IMR-90 (cell line): ENCODE data around the gene GYS1. TPM values are rescaled to one million over a fixed set of nuclear protein-coding genes. Genes with fewer than 3 reads are reported as not detected.
A peak's percentile ranks its signal among the peaks of the same experiment; 100 is the strongest.

Experiments
- ATAC-seq: fragments of 200-7000 bp; cut with Tn5 transposase; 2 replicates; pipeline ENCODE4 v1.9.1; 2020; ENCODE audit warnings: low read depth, mild to moderate bottlenecking, moderate library complexity
- BruUV-seq: library from RNA; stranded (reverse); fragments of 400-500 nt; replicated peaks from 2 replicates; lab custom pipeline; 2021; lab: Mats Ljungman, UMichigan
- CTCF ChIA-PET: fragments of 300-600 bp; formaldehyde crosslinking; extraction: SDS; loops from one replicate; lab custom pipeline; 2021; ENCODE audit warnings: antibody characterized with exemption; lab: Yijun Ruan, JAX
- POLR2A ChIA-PET: fragments of 300-600 bp; sonication (Branson Sonifier 250); formaldehyde crosslinking; loops from one replicate; lab custom pipeline; 2022; ENCODE audit warnings: antibody characterized with exemption; ENCODE audit not compliant: unreplicated experiment; lab: Charles Lee
- DNase-seq: peaks from one replicate; pipeline ENCODE4 v3.0.0; 2013
- H2AFZ ChIP-seq: replicated peaks from 2 replicates; pipeline ENCODE3; 2013; ENCODE audit warnings: low read length, mild to moderate bottlenecking; ENCODE audit not compliant: poor library complexity
- H2AK5ac ChIP-seq: 2 replicates; pipeline ENCODE4 v1.6.1; 2013; ENCODE audit warnings: low read depth, low read length, inconsistent platforms
- H2AK9ac ChIP-seq: replicated peaks from 2 replicates; pipeline ENCODE3; 2013; ENCODE audit warnings: mild to moderate bottlenecking, low read depth, low read length, moderate library complexity; ENCODE audit not compliant: poor library complexity
- H2BK120ac ChIP-seq: 2 replicates; pipeline ENCODE4 v1.6.1; 2013; ENCODE audit warnings: low read depth, low read length, inconsistent platforms
- H2BK15ac ChIP-seq: 3 replicates; pipeline ENCODE4 v1.6.1; 2013; ENCODE audit warnings: low read depth, low read length, inconsistent platforms
- H2BK20ac ChIP-seq: 2 replicates; pipeline ENCODE4 v1.6.1; 2013; ENCODE audit warnings: low read depth, mild to moderate bottlenecking, inconsistent platforms, low read length, moderate library complexity
- H2BK5ac ChIP-seq: 2 replicates; pipeline ENCODE4 v1.6.1; 2013; ENCODE audit warnings: mild to moderate bottlenecking, low read depth, low read length, inconsistent platforms; ENCODE audit not compliant: poor library complexity, severe bottlenecking
- H3K14ac ChIP-seq: replicated peaks from 2 replicates; pipeline ENCODE4 v1.6.1; 2013; ENCODE audit warnings: low read depth, low read length, inconsistent platforms
- H3K18ac ChIP-seq: 2 replicates; pipeline ENCODE4 v1.6.1; 2013; ENCODE audit warnings: low read depth, low read length, control low read depth
- H3K23ac ChIP-seq: 2 replicates; pipeline ENCODE4 v1.6.1; 2013; ENCODE audit warnings: low read depth, low read length, inconsistent platforms
- H3K27ac ChIP-seq: 2 replicates; pipeline ENCODE4 v1.5.1; 2013; ENCODE audit warnings: mild to moderate bottlenecking, control low read depth, low read length; ENCODE audit not compliant: insufficient read depth
- H3K27me3 ChIP-seq: 2 replicates; pipeline ENCODE4 v1.6.1; 2013; ENCODE audit warnings: low read length; ENCODE audit not compliant: control insufficient read depth, insufficient read depth
- H3K36me3 ChIP-seq: 2 replicates; pipeline ENCODE4 v1.6.1; 2013; ENCODE audit warnings: low read length, mixed read lengths; ENCODE audit not compliant: control insufficient read depth, insufficient read depth
- H3K4ac ChIP-seq: 2 replicates; pipeline ENCODE4 v1.6.1; 2013; ENCODE audit warnings: low read depth, low read length, inconsistent platforms
- H3K4me1 ChIP-seq: 2 replicates; pipeline ENCODE4 v1.6.1; 2013; ENCODE audit warnings: low read length, mixed read lengths; ENCODE audit not compliant: control insufficient read depth, insufficient read depth
- H3K4me2 ChIP-seq: 2 replicates; pipeline ENCODE4 v1.6.1; 2013; ENCODE audit warnings: low read depth, mild to moderate bottlenecking, control low read depth, low read length, moderate library complexity
- H3K4me3 ChIP-seq: 2 replicates; pipeline ENCODE4 v1.5.1; 2013; ENCODE audit warnings: low read depth, mild to moderate bottlenecking, control low read depth, low read length, moderate library complexity; ENCODE audit not compliant: insufficient read depth
- H3K56ac ChIP-seq: 2 replicates; pipeline ENCODE4 v1.6.1; 2013; ENCODE audit warnings: low read length, inconsistent platforms; ENCODE audit not compliant: insufficient read depth; ENCODE audit errors: extremely low read depth
- H3K79me1 ChIP-seq, 2 experiments: 2 replicates each; pipeline ENCODE4 v1.6.1; 2013; ENCODE audit warnings: low read length in 2 of 2, inconsistent platforms in 1 of 2, low read depth in 1 of 2
- H3K9ac ChIP-seq: 2 replicates; pipeline ENCODE4 v1.6.1; 2013; ENCODE audit warnings: low read depth, low read length, control low read depth
- H3K9me1 ChIP-seq: 2 replicates; pipeline ENCODE4 v1.6.1; 2013; ENCODE audit warnings: low read length, inconsistent platforms; ENCODE audit not compliant: insufficient read depth
- H3K9me3 ChIP-seq: 2 replicates; pipeline ENCODE4 v1.6.1; 2013; ENCODE audit warnings: low read length; ENCODE audit not compliant: control insufficient read depth, insufficient read depth
- H4K20me1 ChIP-seq: 2 replicates; pipeline ENCODE4 v1.6.1; 2013; ENCODE audit warnings: low read length, inconsistent platforms; ENCODE audit not compliant: insufficient read depth
- H4K5ac ChIP-seq: 2 replicates; pipeline ENCODE4 v1.6.1; 2013; ENCODE audit warnings: mild to moderate bottlenecking, low read depth, low read length, control low read depth
- H4K8ac ChIP-seq, 2 experiments: 2 replicates each; pipeline ENCODE4 v1.6.1; 2013; ENCODE audit warnings: low read depth in 2 of 2, low read length in 2 of 2, control low read depth in 1 of 2, inconsistent platforms in 1 of 2
- H4K91ac ChIP-seq: 2 replicates; pipeline ENCODE4 v1.6.1; 2013; ENCODE audit warnings: low read depth, low read length, inconsistent platforms; ENCODE audit not compliant: insufficient read depth
- BHLHE40 ChIP-seq: fragments of 150-350 bp; IDR thresholded peaks from 2 replicates; pipeline ENCODE4 v1.6.1; 2016; ENCODE audit warnings: mild to moderate bottlenecking, low read depth, low read length
- CEBPB ChIP-seq: IDR thresholded peaks from 2 replicates; pipeline ENCODE4 v1.6.1; 2012; ENCODE audit warnings: low read depth, low read length, improper control_type of control experiment
- CHD1 ChIP-seq: IDR thresholded peaks from 2 replicates; pipeline ENCODE4 v1.6.1; 2012; ENCODE audit warnings: low read depth, low read length, improper control_type of control experiment
- ELK1 ChIP-seq: fragments of 150-350 bp; IDR thresholded peaks from 2 replicates; pipeline ENCODE4 v1.6.1; 2016; ENCODE audit warnings: low read depth, mild to moderate bottlenecking, low read length, moderate library complexity, borderline replicate concordance
- FOS ChIP-seq: fragments of 150-350 bp; IDR thresholded peaks from 2 replicates; pipeline ENCODE4 v1.6.1; 2016; ENCODE audit warnings: low read depth, low read length
- MAFK ChIP-seq: IDR thresholded peaks from 2 replicates; pipeline ENCODE4 v1.6.1; 2012; ENCODE audit warnings: low read depth, low read length, improper control_type of control experiment
- MAZ ChIP-seq: IDR thresholded peaks from 2 replicates; pipeline ENCODE4 v1.6.1; 2012; ENCODE audit warnings: low read depth, mild to moderate bottlenecking, low read length, improper control_type of control experiment, moderate library complexity, borderline replicate concordance
- MXI1 ChIP-seq: IDR thresholded peaks from 2 replicates; pipeline ENCODE4 v1.6.1; 2012; ENCODE audit warnings: low read depth, mild to moderate bottlenecking, low read length, moderate library complexity, borderline replicate concordance
- NFE2L2 ChIP-seq: fragments of 150-350 bp; IDR thresholded peaks from 2 replicates; pipeline ENCODE4 v1.6.1; 2016; ENCODE audit warnings: low read depth, mild to moderate bottlenecking, low read length
- POLR2A ChIP-seq: IDR thresholded peaks from 2 replicates; pipeline ENCODE4 v1.6.1; 2012; ENCODE audit warnings: mild to moderate bottlenecking, low read depth, low read length
- RAD21 ChIP-seq: IDR thresholded peaks from 2 replicates; pipeline ENCODE4 v1.6.1; 2012; ENCODE audit warnings: low read length, improper control_type of control experiment
- RCOR1 ChIP-seq: IDR thresholded peaks from 2 replicates; pipeline ENCODE4 v1.6.1; 2012; ENCODE audit warnings: mild to moderate bottlenecking, low read length, improper control_type of control experiment; ENCODE audit not compliant: insufficient replicate concordance
- RFX5 ChIP-seq: IDR thresholded peaks from 2 replicates; pipeline ENCODE4 v1.8.0; 2012; ENCODE audit warnings: low read depth, mild to moderate bottlenecking, low read length, moderate library complexity
- SMC3 ChIP-seq: fragments of 150-350 bp; IDR thresholded peaks from 2 replicates; pipeline ENCODE4 v1.6.1; 2016; ENCODE audit warnings: low read depth, mild to moderate bottlenecking, antibody characterized with exemption, low read length, moderate library complexity
- USF2 ChIP-seq: fragments of 150-350 bp; IDR thresholded peaks from 2 replicates; pipeline ENCODE4 v1.6.1; 2017; ENCODE audit warnings: mild to moderate bottlenecking, antibody characterized with exemption, low read length, low read depth
- WGBS, 2 experiments: methylation state at CpG; one replicate each; pipeline versions ENCODE4 v1.1.5 to v1.1.7; 2013; ENCODE audit warnings: missing lambda C conversion rate in 2 of 2; ENCODE audit not compliant: insufficient read length in 1 of 2; ENCODE audit errors: extremely low coverage in 2 of 2; 5-methylcytosine and 5-hydroxymethylcytosine counted together
- dilution Hi-C: fragments of 300-500 bp; cut with HindIII; formaldehyde crosslinking; loops from one replicate; pipeline ENCODE4 v1.14.3; 2018; ENCODE audit warnings: low sequenced_read_pairs; ENCODE audit not compliant: unreplicated experiment
- in situ Hi-C: fragments of 300-500 bp; cut with MboI; formaldehyde crosslinking; loops from 3 replicates; pipeline ENCODE4 v1.14.3; 2019; ENCODE audit warnings: low sequenced_read_pairs, inconsistent platforms, mixed read lengths
- intact Hi-C: fragments of 100-400 bp; cut with micrococcal nuclease; formaldehyde crosslinking; loops from 2 replicates; pipeline ENCODE4 v1.10.0; 2022
- polyA plus RNA-seq, 3 experiments: library from polyadenylated mRNA; depleted of rRNA; stranded (reverse); fragments of >200 nt; gene quantifications; 2 replicates each; pipeline ENCODE4 v1.2.3, GENCODE V29; 2012; ENCODE audit warnings: low replicate concordance in 1 of 3
- total RNA-seq: library from RNA; depleted of rRNA; stranded (reverse); fragments of >200 nt; gene quantifications from 2 replicates; pipeline ENCODE4 v1.2.3, GENCODE V29; 2012
- TF ChIP-seq, protein P1 (sequence below): conservative IDR thresholded peaks from 2 replicates; pipeline ENCODE4 v1.5.1; 2012; ENCODE audit warnings: mild to moderate bottlenecking, low read depth, low read length, improper control_type of control experiment

The GYS1 gene
- total and polyA plus RNA-seq, 2 of the 4 experiments (the other 2 are of a cell fraction), result 38.7 to 72.2 TPM

DNA sequence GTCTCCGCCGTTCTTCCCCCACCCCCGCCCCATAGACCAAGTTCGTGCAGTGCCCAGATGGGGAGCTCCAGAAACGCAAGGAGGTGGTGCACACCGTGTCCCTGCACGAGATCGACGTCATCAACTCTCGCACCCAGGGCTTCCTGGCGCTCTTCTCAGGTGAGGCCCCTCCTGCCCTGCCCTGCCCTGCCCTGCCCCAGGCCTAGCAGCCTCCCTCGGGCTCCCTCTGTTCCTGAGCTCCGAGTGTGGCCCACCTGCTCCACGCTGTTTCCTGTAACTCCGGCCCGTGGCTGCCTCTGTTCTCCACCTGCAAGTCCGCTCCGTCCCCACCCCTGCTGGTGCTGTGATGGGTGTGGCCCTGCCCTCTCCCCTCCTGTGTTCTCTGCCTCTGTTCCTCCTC lies 17.3 kb upstream of the GYS1 start:
- no peak overlapping the region for H3K4me2 ChIP-seq
- H4K5ac ChIP-seq, result no peak overlapping the region
- no peak overlapping the region for H3K23ac ChIP-seq
- H3K36me3 ChIP-seq, result peaks cover 66% of the 10 kb centered on the region
- dilution Hi-C loops, result no loop called here
- no peak overlapping the region for H3K4me3 ChIP-seq
- ATAC-seq, result no peak
- H2BK5ac ChIP-seq, result no peak overlapping the region
- no TSS peak for BruUV-seq
- no peak overlapping the region for H2BK15ac ChIP-seq
- peaks cover 0 to 3% of the 10 kb centered on the region in 2 experiments; a peak in 1 of 4 replicates for H3K79me1 ChIP-seq
- H3K4ac ChIP-seq, result no peak overlapping the region
- H2BK20ac ChIP-seq, result no peak overlapping the region
- WGBS, 2 experiments, result 92% methylated on average over 8 of the region's 18 CpGs; no CpG with 5 or more reads in 1 of the 2 experiments
- no peak overlapping the region for H2AK5ac ChIP-seq
- no peak for DNase-seq
- in situ Hi-C loops, result no loop called here
- H3K27ac ChIP-seq, result no peak overlapping the region
- no peak overlapping the region for H2AFZ ChIP-seq
- CTCF ChIA-PET, result no interaction called here
- H3K27me3 ChIP-seq, result no peaks in the 10 kb centered on the region
- H3K9me1 ChIP-seq, result peaks cover 2% of the 10 kb centered on the region; the same call in 1 of the 2 replicates
- intact Hi-C loops, result no loop called here
- H3K56ac ChIP-seq, result no peak overlapping the region
- H4K20me1 ChIP-seq, result no peaks in the 10 kb centered on the region; the same call in 1 of the 2 replicates
- H3K9me3 ChIP-seq, result no peaks in the 10 kb centered on the region
- H4K91ac ChIP-seq, result no peak overlapping the region
- H3K14ac ChIP-seq, result no peak overlapping the region
- H4K8ac ChIP-seq, result no peak overlapping the region
- no peak overlapping the region for H2BK120ac ChIP-seq
- TF ChIP-seq FOS (no peak), NFE2L2 (no peak), RAD21 (no peak), USF2 (no peak), RCOR1 (no peak), CEBPB (no peak), CHD1 (no peak), POLR2A (no peak), ELK1 (no peak), MAFK (no peak), SMC3 (no peak), RFX5 (no peak), MXI1 (no peak), BHLHE40 (no peak), MAZ (no peak)
- TF ChIP-seq, protein P1, sequence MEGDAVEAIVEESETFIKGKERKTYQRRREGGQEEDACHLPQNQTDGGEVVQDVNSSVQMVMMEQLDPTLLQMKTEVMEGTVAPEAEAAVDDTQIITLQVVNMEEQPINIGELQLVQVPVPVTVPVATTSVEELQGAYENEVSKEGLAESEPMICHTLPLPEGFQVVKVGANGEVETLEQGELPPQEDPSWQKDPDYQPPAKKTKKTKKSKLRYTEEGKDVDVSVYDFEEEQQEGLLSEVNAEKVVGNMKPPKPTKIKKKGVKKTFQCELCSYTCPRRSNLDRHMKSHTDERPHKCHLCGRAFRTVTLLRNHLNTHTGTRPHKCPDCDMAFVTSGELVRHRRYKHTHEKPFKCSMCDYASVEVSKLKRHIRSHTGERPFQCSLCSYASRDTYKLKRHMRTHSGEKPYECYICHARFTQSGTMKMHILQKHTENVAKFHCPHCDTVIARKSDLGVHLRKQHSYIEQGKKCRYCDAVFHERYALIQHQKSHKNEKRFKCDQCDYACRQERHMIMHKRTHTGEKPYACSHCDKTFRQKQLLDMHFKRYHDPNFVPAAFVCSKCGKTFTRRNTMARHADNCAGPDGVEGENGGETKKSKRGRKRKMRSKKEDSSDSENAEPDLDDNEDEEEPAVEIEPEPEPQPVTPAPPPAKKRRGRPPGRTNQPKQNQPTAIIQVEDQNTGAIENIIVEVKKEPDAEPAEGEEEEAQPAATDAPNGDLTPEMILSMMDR, result no peak
- H3K4me1 ChIP-seq, result no peaks in the 10 kb centered on the region
- H3K18ac ChIP-seq, result no peak overlapping the region
- H3K9ac ChIP-seq, result no peak overlapping the region
- H2AK9ac ChIP-seq, result peak overlapping the region; percentile 55
- POLR2A ChIA-PET, result no interaction called here
